AG08396 (cell line): ENCODE results near the gene IRF5.

ENCODE experiments used
- DNase-seq: peaks from one replicate; pipeline ENCODE4 v3.0.0; 2012; ENCODE audit warnings: low spot score, mixed read lengths

The IRF5 gene

GRCh38 chr7:128919881-128920799, 17.6 kb upstream of the IRF5 start:
- no peak for DNase-seq

GRCh38 chr7:128920913-128921582, 16.7 kb upstream of the IRF5 start:
- no peak for DNase-seq

- no peak for DNase-seq
Observed at GRCh38 chr7:128921866-128922440, 15.8 kb upstream of the IRF5 start.

- no peak for DNase-seq
Observed at GRCh38 chr7:128922496-128923410, 15.0 kb upstream of the IRF5 start.

- no peak for DNase-seq
Observed at GRCh38 chr7:128923411-128923800, 14.3 kb upstream of the IRF5 start.

GRCh38 chr7:128924707-128925588, 12.8 kb upstream of the IRF5 start:
- DNase-seq = no peak

- DNase-seq = no peak
Observed at GRCh38 chr7:128928159-128928813, 9.4 kb upstream of the IRF5 start.

GRCh38 chr7:128928882-128929788, 8.6 kb upstream of the IRF5 start:
- DNase-seq = no peak

- no peak for DNase-seq
Observed at GRCh38 chr7:128931190-128931798, 6.4 kb upstream of the IRF5 start.

GRCh38 chr7:128931965-128932861, 5.5 kb upstream of the IRF5 start:
- no peak for DNase-seq

GRCh38 chr7:128932862-128933179, 4.9 kb upstream of the IRF5 start:
- no peak for DNase-seq

GRCh38 chr7:128933180-128933891, 4.4 kb upstream of the IRF5 start:
- no peak for DNase-seq

GRCh38 chr7:128934361-128935341, 3.1 kb upstream of the IRF5 start:
- DNase-seq = no peak

GRCh38 chr7:128935342-128935730, 2.4 kb upstream of the IRF5 start:
- DNase-seq = no peak

GRCh38 chr7:128936798-128937197, 929 bp upstream of the IRF5 start:
- DNase-seq = no peak

GRCh38 chr7:128937271-128937646, 468 bp upstream of the IRF5 start:
- no peak for DNase-seq
